ENCODE results near the gene AADACL4.
"Not testable (repeated sequence)": the region's sequence is repeated elsewhere in the genome, so short reads cannot be mapped to it uniquely, and the experiment has no call there.

AADACL4 gene

DNA sequence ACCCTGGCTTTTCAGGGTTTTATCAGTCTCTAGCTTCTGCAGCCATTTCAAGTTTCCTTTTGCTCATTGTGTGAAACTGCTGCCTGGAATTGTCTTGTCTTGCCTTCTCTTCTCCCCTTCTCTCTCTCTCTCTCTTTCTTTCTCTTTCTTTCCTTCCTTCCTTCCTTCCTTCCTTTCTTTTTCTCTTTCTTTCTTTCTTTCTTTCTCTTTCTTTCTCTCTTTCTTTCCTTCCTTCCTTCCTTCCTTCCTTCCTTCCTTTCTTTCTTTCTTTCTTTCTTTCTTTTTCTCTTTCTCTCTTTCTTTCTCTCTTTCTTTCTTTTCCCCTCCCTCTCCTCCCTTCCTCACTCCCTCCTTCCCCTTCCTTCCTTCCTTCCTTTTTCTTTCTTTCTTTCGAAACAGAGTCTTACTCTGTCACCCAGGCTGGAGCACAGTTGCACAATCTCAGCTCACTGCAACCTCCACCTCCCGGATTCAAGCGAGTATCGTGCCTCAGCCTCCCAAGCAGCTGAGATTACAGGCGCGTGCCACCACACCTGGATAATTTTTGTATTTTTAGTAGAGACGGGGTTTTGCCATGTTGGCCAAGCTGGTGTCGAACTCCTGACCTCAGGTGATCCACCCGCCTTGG, 14.1 kb downstream of the AADACL4 start:
- DNase-seq (ENCODE audit: low read depth in 1 of 2, low spot score in 1 of 2): not testable (repeated sequence)

GRCh38 chr1:12658531-12659453, 14.9 kb downstream of the AADACL4 start:
- DNase-seq (ENCODE audit: low read depth in 1 of 2, low spot score in 1 of 2): peak; percentile 41 to 46

DNA sequence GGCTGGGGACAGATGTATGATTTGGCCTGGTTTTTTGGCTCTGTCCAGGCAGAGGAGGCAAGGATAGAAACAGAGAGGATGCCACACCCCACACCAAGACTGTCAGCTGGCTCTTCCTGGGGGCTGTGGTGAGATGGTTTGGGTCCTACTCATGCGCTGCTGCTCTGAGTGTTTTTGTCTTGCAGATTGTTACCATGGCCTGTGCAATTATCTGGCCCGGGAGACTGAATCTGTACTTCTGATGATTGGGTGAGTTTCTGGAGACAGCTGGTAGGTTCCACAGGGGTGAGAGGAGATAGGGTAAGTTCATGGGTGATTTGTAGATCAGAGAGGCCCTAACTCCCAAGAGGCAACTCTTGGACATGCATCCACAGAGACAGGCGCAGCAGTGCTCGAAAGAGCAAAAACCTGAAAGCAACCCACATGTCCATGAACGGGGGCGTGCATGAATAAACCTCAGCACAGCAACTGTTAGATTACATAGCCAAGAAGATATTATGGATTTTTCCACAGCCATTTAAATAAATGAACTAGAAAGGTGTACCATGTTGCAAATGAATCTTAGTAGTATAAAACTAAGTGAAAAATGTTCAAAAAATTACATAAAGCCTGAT, 17.8 kb downstream of the AADACL4 start:
- no peak for DNase-seq (ENCODE audit: low read depth in 1 of 2, low spot score in 1 of 2)

GRCh38 chr1:12662556-12662955, 18.7 kb downstream of the AADACL4 start:
- no peak for DNase-seq (ENCODE audit: low read depth in 1 of 2, low spot score in 1 of 2)

DNA sequence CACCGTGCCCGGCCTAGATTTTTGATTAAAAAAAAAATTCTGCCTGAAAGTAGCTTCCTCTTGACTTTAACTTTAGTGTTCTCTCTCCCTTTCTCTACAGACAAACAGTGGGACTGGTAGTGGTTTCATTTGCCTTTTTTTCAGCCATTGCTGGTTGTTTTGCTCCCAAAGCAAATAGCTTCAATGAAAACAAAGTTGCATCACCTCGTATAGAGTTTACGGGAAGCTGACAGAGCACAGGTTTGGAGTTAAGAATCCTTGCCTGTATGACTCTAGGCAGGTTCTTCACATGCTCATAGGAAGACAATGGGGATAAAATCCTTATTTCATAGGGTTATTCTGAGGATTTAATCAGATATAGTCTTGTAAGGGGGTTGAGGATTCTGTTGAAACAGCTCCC, 21.6 kb downstream of the AADACL4 start:
- DNase-seq (ENCODE audit: low read depth in 1 of 2, low spot score in 1 of 2): no peak

- no peak for DNase-seq (ENCODE audit: low read depth in 1 of 2, low spot score in 1 of 2)
Observed at GRCh38 chr1:12666141-12666735, 22.4 kb downstream of the AADACL4 start.

DNA sequence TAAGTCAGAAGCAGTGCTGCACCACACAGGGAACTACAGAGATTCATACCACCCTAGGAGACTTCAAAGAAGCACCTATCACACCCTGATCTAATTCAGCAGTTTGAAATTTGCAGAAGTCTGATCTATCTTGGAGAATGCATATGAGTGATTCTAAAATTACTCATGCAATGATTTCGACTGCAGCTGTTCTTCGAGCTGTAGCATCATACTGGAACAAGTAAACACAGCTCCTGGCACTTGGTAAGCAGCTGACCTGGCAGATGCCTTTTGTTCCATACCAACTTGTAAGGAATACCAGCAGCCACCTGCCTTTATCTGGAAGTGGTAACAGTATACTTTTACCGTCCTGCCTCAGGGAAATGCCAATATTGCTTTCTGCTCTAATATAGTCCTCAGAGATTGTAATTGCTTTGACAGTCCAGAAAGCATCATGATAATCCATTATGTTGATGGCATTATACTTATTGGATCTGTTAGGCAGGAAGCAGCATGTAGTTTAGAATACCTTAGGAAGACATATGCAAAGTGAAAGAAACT, 25.7 kb downstream of the AADACL4 start:
- no peak for DNase-seq (ENCODE audit: low read depth in 1 of 2, low spot score in 1 of 2)

- no peak for DNase-seq (ENCODE audit: low read depth in 1 of 2, low spot score in 1 of 2)
Observed at GRCh38 chr1:12674358-12674757, 30.5 kb downstream of the AADACL4 start.

- not testable (repeated sequence) for DNase-seq (ENCODE audit: low read depth in 1 of 2, low spot score in 1 of 2)
Observed at GRCh38 chr1:12676122-12676521, 32.2 kb downstream of the AADACL4 start.

DNA sequence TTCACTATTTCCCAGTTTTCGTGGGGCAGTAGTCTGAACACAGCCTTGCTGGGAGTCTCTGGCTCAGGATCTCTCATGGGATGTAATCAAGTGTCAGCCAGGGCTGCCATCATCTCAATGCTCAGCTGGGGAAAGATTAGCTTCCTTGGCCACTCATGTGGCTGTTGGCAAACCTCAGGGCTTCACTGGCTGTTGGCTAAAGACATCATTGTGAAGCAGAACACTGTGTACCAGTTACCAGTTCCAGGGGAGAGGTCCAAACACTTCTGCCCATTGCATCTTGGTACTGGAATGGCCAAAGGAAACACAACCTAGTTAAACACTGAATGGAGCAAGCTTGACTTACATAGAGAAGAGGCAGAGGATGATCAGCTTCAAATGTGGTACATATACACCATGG, 33.7 kb downstream of the AADACL4 start:
- DNase-seq (ENCODE audit: low read depth in 1 of 2, low spot score in 1 of 2): no peak

DNA sequence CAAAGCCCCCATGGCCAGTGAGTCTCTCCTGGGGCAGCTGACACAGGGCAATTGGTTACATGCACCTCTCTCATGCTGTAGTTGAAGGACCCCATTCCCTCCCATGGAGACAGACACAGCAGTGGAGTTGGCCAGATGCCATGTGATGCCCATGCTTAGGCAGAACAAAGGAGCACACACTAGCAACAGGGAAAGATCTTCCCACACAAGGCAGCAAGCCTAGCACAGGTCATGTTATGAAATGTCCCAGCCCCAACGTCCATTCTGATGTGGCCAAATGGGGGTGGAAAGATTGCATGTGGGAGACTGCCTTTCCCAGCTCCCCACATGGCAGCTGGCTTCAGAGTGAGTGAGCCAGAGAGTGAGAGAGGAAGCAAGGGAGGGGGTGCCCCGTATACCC, 34.5 kb downstream of the AADACL4 start:
- no peak for DNase-seq (ENCODE audit: low read depth in 1 of 2, low spot score in 1 of 2)

GRCh38 chr1:12678820-12679219, 34.9 kb downstream of the AADACL4 start:
- no peak for DNase-seq (ENCODE audit: low read depth in 1 of 2, low spot score in 1 of 2)

DNA sequence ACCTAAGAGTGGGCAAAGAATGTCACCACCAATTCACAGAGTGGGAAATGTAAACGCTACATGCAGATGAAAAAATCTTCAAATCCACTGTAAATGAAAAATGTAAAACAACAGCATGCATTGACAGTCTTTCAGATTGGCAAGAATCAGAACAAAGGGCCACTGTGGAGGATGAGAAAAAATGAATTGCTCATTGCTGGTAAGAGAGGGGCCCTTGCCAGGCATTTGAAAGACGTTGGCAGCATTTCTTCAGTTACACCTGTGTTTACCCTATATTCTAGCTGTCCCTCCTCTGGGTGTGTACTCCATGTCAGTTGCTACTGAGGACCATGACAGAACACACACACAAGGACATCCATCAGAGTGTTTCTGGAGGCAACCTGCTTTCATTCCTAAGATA, 46.3 kb downstream of the AADACL4 start:
- DNase-seq (ENCODE audit: low read depth in 1 of 2, low spot score in 1 of 2): no peak

DNA sequence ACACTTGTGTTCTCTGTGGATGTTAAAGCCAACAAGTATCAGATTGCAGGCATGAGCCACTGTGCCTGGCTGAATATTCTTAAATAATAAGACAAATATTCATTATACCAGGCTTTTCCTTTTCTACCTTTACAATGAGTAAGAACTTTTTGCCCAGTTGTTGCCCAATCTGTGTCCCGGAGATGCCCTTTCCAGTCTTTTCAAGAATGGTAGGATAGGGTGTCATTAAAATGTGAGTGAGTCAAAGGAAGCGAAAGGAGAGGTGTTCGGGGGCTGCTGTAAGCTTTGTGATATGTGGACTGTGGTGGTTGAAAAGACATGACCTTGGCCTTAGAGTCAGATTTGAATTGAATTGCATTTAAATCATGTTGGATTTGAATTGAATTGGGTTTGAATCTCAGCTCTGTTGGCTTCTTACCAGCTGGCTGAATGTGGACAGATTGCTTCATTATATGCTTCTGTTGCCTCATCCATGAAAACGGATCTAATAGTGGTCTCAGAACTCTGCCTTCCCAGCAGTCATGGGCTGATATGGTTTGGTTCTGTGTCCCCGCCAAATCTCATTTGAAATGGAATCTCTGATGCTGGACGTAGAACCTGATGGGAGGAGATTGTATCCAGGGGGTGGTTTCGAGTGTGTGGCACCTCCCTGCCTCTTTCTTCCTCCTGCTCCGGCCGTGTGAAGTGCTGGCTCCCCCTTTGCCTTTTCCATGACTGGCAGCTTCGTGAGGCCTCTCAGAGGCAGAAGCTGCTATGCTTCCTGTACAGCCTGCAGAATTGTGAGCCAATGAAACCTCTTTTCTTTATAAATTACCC, 49.3 kb downstream of the AADACL4 start:
- DNase-seq (ENCODE audit: low read depth in 1 of 2, low spot score in 1 of 2): no peak

- no peak for DNase-seq (ENCODE audit: low read depth in 1 of 2, low spot score in 1 of 2)
Observed at GRCh38 chr1:12696658-12697057, 52.8 kb downstream of the AADACL4 start.

- DNase-seq (ENCODE audit: low read depth in 1 of 2, low spot score in 1 of 2): no peak
Observed at GRCh38 chr1:12697397-12697796, 53.5 kb downstream of the AADACL4 start.

DNA sequence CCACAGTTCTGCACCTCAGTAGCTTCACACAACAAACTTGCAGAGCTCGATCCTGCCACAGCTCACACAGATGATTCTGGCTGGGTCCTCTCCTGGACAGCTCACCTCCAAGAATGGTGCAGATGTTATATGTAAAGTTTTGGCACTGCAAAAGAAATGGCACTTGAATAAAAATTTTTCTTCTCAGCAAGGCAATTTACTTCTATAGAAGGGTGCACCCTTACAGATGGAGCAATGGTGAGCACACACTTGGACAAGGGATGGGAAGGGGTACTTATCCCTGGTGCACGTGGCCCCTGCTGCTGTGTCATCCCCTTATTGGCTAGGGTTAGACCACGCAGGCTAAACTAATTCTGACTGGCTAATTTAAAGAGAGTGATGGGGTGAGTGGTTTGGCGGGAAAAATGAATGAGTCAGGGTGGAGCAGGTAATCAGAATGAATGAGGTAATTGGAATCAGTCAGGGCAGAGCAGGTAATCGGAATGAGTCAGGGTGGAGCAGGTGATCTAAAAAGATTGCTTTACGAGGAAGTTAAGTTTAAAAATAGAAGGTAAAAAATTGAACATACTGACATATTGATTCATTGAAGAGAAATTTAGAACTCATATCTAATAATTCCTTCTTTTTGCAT, 60.1 kb downstream of the AADACL4 start:
- DNase-seq (ENCODE audit: low read depth in 1 of 2, low spot score in 1 of 2): no peak

- DNase-seq (ENCODE audit: low read depth in 1 of 2, low spot score in 1 of 2): no peak
Observed at GRCh38 chr1:12706061-12706460, 62.2 kb downstream of the AADACL4 start.

- no peak for DNase-seq (ENCODE audit: low read depth in 1 of 2, low spot score in 1 of 2)
Observed at GRCh38 chr1:12708396-12709090, 64.7 kb downstream of the AADACL4 start.

DNA sequence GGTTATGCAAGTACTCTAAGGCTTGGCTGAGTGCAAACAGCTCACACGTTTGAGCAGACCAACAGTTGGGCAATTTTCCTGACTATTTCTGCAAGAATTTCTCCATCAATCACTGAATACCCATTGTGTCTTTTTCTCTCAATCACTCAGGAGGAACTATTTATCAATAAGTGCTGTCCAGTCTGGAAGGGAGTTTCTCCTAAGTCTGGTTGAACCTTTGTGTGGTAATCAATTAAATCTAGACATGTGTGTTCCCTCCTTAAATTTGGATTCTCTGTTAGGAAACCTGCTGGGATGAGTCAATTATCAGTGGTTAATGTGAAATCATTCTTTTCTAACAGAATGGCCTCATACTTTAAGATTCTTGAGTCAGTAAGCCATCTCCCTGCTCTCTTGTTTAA, 65.2 kb downstream of the AADACL4 start:
- DNase-seq (ENCODE audit: low read depth in 1 of 2, low spot score in 1 of 2): no peak

Data from activated T-helper 1 cell treated with anti-CD3 and anti-CD28 coated beads, Interleukin-2, amount 50 U/mL, for 16 hours (primary cell).